Astrocyte (in vitro differentiated cells and primary cell): ENCODE data around the gene FOXJ3. TPM values are rescaled to one million over a fixed set of nuclear protein-coding genes. Genes with fewer than 3 reads are reported as not detected.

Experiments
- DNase-seq: peaks from one replicate; pipeline ENCODE4 v3.0.0-alpha.2; 2010; ENCODE audit warnings: low read depth
- FAIRE-seq: peaks from 2 replicates; lab custom pipeline; 2011; peaks lifted over from hg19 to GRCh38; lab: Jason Lieb, UNC
- H2AFZ ChIP-seq: 2 replicates; pipeline ENCODE4 v1.6.0; 2012; ENCODE audit warnings: low read depth, low read length, inconsistent platforms
- H3K27ac ChIP-seq: 2 replicates; pipeline ENCODE4 v1.5.1; 2011; ENCODE audit warnings: low read depth, low read length, inconsistent platforms
- H3K27me3 ChIP-seq: 2 replicates; pipeline ENCODE4 v1.6.0; 2011; ENCODE audit warnings: low read length, inconsistent platforms; ENCODE audit not compliant: insufficient read depth
- H3K36me3 ChIP-seq: 2 replicates; pipeline ENCODE4 v1.5.1; 2011; ENCODE audit warnings: low read length, inconsistent platforms; ENCODE audit not compliant: insufficient read depth
- H3K4me1 ChIP-seq: 2 replicates; pipeline ENCODE4 v1.5.1; 2011; ENCODE audit warnings: low read length, inconsistent platforms; ENCODE audit not compliant: insufficient read depth
- H3K4me2 ChIP-seq: 2 replicates; pipeline ENCODE4 v1.6.0; 2012; ENCODE audit warnings: low read length, inconsistent platforms
- H3K4me3 ChIP-seq: 2 replicates; pipeline ENCODE4 v1.5.1; 2011; ENCODE audit warnings: low read depth, mild to moderate bottlenecking, low read length, inconsistent platforms; ENCODE audit not compliant: insufficient read depth
- H3K79me2 ChIP-seq: 2 replicates; pipeline ENCODE4 v1.6.0; 2012; ENCODE audit warnings: mild to moderate bottlenecking, low read length, inconsistent platforms; ENCODE audit not compliant: insufficient read depth
- H3K9ac ChIP-seq: 2 replicates; pipeline ENCODE4 v1.6.0; 2012; ENCODE audit warnings: mild to moderate bottlenecking, low read length, inconsistent platforms
- H3K9me3 ChIP-seq: 2 replicates; pipeline ENCODE4 v1.5.1; 2012; ENCODE audit warnings: low read depth, mild to moderate bottlenecking, low read length, inconsistent platforms; ENCODE audit not compliant: insufficient read depth
- H4K20me1 ChIP-seq: 2 replicates; pipeline ENCODE4 v1.6.0; 2012; ENCODE audit warnings: low read length, inconsistent platforms; ENCODE audit not compliant: insufficient read depth
- H3K27ac Mint-ChIP-seq: one replicate; pipeline ENCODE4 v1.8.0; 2021; ENCODE audit warnings: mild to moderate bottlenecking, mixed read lengths; ENCODE audit not compliant: unreplicated experiment
- H3K27me3 Mint-ChIP-seq: one replicate; pipeline ENCODE4 v1.8.0; 2021; ENCODE audit warnings: low read depth, mixed read lengths; ENCODE audit not compliant: unreplicated experiment
- H3K36me3 Mint-ChIP-seq: one replicate; pipeline ENCODE4 v1.8.0; 2021; ENCODE audit warnings: low read depth, mixed read lengths; ENCODE audit not compliant: unreplicated experiment
- H3K4me1 Mint-ChIP-seq: one replicate; pipeline ENCODE4 v1.8.0; 2021; ENCODE audit warnings: low read depth, mixed read lengths; ENCODE audit not compliant: unreplicated experiment
- H3K4me3 Mint-ChIP-seq: one replicate; pipeline ENCODE4 v1.8.0; 2021; ENCODE audit warnings: mild to moderate bottlenecking, moderate library complexity, mixed read lengths; ENCODE audit not compliant: unreplicated experiment
- H3K9me3 Mint-ChIP-seq: one replicate; pipeline ENCODE4 v1.8.0; 2021; ENCODE audit warnings: mild to moderate bottlenecking, mixed read lengths; ENCODE audit not compliant: unreplicated experiment
- CTCF ChIP-seq: IDR thresholded peaks from 2 replicates; pipeline ENCODE4 v1.5.1; 2011; ENCODE audit warnings: low read depth, mild to moderate bottlenecking, inconsistent platforms, low read length, moderate library complexity; ENCODE audit not compliant: insufficient read depth
- EZH2 ChIP-seq: IDR thresholded peaks from 2 replicates; pipeline ENCODE4 v1.6.1; 2012; ENCODE audit warnings: mild to moderate bottlenecking, low read length, inconsistent platforms; ENCODE audit not compliant: insufficient read depth
- total RNA-seq: library from RNA; stranded (reverse); gene quantifications from 2 replicates; pipeline ENCODE4 v1.2.1, GENCODE V29; 2021

FOXJ3 gene
- total RNA-seq, 1 donor from 2014 or later, result 41.9 TPM

- no peak within 1 kb of the TSS for H3K27ac ChIP-seq
- H3K4me1 ChIP-seq, result peaks cover 5% of the 10 kb centered on the region
- no peaks in the 10 kb centered on the region for H3K27me3 ChIP-seq
- Mint-ChIP-seq H3K4me3 (no peak within 1 kb of the TSS), H3K27me3 (peaks cover 8% of the 10 kb centered on the region), H3K4me1 (peaks cover 19% of the 10 kb centered on the region), H3K27ac (no peak within 1 kb of the TSS), H3K9me3 (peaks cover 12% of the 10 kb centered on the region), H3K36me3 (no peaks in the 10 kb centered on the region)
- peaks cover 4% of the 10 kb centered on the region for H3K9me3 ChIP-seq
- no peak within 1 kb of the TSS for H3K9ac ChIP-seq
- H4K20me1 ChIP-seq, result no peaks in the 10 kb centered on the region
- DNase-seq (no peak), FAIRE-seq (no peak)
- no peak within 1 kb of the TSS for H2AFZ ChIP-seq
- no peak within 1 kb of the TSS for H3K4me3 ChIP-seq
- H3K79me2 ChIP-seq, result no peaks in the 10 kb centered on the region
- no peak within 1 kb of the TSS for H3K4me2 ChIP-seq
- H3K36me3 ChIP-seq, result no peaks in the 10 kb centered on the region
- TF ChIP-seq CTCF (no peak), EZH2 (no peak)
Measured at GRCh38 chr1:42164551-42165420, 170.2 kb downstream of the FOXJ3 start, which contains the start of gene GUCA2A. Gene GUCA2A (minus strand): TSS chr1:42164745. CDS start chr1:42164712, 33 bp downstream.

- Histone ChIP-seq H3K4me3 (no peak overlapping the region), H3K79me2 (no peaks in the 10 kb centered on the region), H3K36me3 (no peaks in the 10 kb centered on the region), H3K27me3 (no peaks in the 10 kb centered on the region), H3K4me2 (no peak overlapping the region), H3K9ac (no peak overlapping the region), H2AFZ (no peak overlapping the region), H3K4me1 (peaks cover 5% of the 10 kb centered on the region), H4K20me1 (no peaks in the 10 kb centered on the region), H3K9me3 (peaks cover 4% of the 10 kb centered on the region), H3K27ac (no peak overlapping the region)
- peaks cover 19% of the 10 kb centered on the region for H3K4me1 Mint-ChIP-seq
- H3K27me3 Mint-ChIP-seq, result peaks cover 8% of the 10 kb centered on the region
- H3K36me3 Mint-ChIP-seq, result no peaks in the 10 kb centered on the region
- TF ChIP-seq CTCF (no peak), EZH2 (no peak)
- no peak overlapping the region for H3K27ac Mint-ChIP-seq
- peaks cover 12% of the 10 kb centered on the region for H3K9me3 Mint-ChIP-seq
- DNase-seq (no peak), FAIRE-seq (no peak)
- H3K4me3 Mint-ChIP-seq, result no peak overlapping the region
Measured at GRCh38 chr1:42163536-42164503, 171.2 kb downstream of the FOXJ3 start.
